Astrocyte (in vitro differentiated cells and primary cell): ENCODE results near the gene PLA2G3.

Experiments
- CTCF ChIP-seq: IDR thresholded peaks from 2 replicates; pipeline ENCODE4 v1.5.1; 2011; ENCODE audit warnings: low read depth, mild to moderate bottlenecking, inconsistent platforms, low read length, moderate library complexity; ENCODE audit not compliant: insufficient read depth
- EZH2 ChIP-seq: IDR thresholded peaks from 2 replicates; pipeline ENCODE4 v1.6.1; 2012; ENCODE audit warnings: mild to moderate bottlenecking, low read length, inconsistent platforms; ENCODE audit not compliant: insufficient read depth

DNA sequence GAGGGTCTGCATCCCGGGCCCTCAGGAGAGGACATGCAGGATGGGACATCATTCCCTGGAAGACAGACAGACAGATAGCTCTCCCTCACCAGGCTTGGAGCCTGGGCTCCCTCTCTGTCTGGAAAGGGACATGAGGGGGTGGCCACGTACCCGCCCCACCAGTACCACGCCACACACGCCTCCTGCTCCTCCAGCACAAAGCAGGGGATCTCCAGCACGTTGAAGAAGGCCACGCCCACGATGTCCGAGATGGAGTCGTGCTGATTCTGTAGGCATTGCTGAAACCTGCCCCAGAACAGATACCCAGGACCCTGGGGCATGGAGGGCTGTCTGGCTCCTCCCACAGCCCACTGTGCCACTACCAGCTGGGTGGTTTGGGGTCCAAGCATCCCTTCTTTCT, 2.2 kb downstream of the PLA2G3 start:
- no peak for TF ChIP-seq CTCF
- TF ChIP-seq EZH2, result no peak
